K562 (cell line): ENCODE measurements around the gene FBLN2. TPM values are rescaled to one million over a fixed set of nuclear protein-coding genes. Genes with fewer than 3 reads are reported as not detected.

Experiments
- ATAC-seq: fragments of 200-7000 bp; cut with Tn5 transposase; 3 replicates; pipeline ENCODE4 v1.9.1; 2020; ENCODE audit warnings: moderate library complexity
- BruUV-seq: library from RNA; stranded (reverse); fragments of 400-500 nt; replicated peaks from 2 replicates; lab custom pipeline; 2021; lab: Mats Ljungman, UMichigan
- CTCF ChIA-PET: fragments of 300-600 bp; formaldehyde crosslinking; extraction: SDS; loops from one replicate; lab custom pipeline; 2021; ENCODE audit warnings: low intra/inter-chr PET ratio; lab: Yijun Ruan, JAX
- POLR2A ChIA-PET: fragments of 300-600, 350-650 bp; sonication (Branson Sonifier 250); formaldehyde crosslinking; extraction: SDS; loops from one replicate; lab custom pipeline; 2021; ENCODE audit warnings: antibody characterized with exemption, inconsistent platforms; lab: Yijun Ruan, JAX
- DNase-seq, 4 experiments: peaks; one replicate each; pipeline versions ENCODE4 v3.0.0 to v3.0.0-alpha.2; 2011 to 2018; ENCODE audit warnings: low spot score in 3 of 4, mixed read lengths in 3 of 4; ENCODE audit errors: extremely low read depth in 1 of 4
- FAIRE-seq: peaks from 2 replicates; lab custom pipeline; 2011; peaks lifted over from hg19 to GRCh38; lab: Jason Lieb, UNC
- H2AFZ ChIP-seq: 2 replicates; pipeline ENCODE4 v1.6.0; 2011; ENCODE audit warnings: low read depth, low read length, control low read depth, inconsistent platforms
- H3K27ac ChIP-seq: fragments of 200-600 bp; 3 replicates; pipeline ENCODE4 v1.8.0; 2011; ENCODE audit warnings: low read depth, mild to moderate bottlenecking, control low read depth, inconsistent platforms, low read length, moderate library complexity, mixed read lengths; ENCODE audit errors: extremely low read depth
- H3K27me3 ChIP-seq, 2 experiments: fragments of 300-600 bp in 1 of 2; 2 replicates in 1 of 2; 3 replicates in 1 of 2; pipeline versions ENCODE4 v1.6.0 to v1.8.0; 2011; ENCODE audit warnings: inconsistent platforms in 2 of 2, low read length in 2 of 2, mild to moderate bottlenecking in 1 of 2, mixed read lengths in 1 of 2, moderate library complexity in 1 of 2; ENCODE audit not compliant: control insufficient read depth in 2 of 2, insufficient read depth in 2 of 2
- H3K36me3 ChIP-seq: fragments of 300-600 bp; 3 replicates; pipeline ENCODE4 v1.8.0; 2011; ENCODE audit warnings: mild to moderate bottlenecking, low read length, inconsistent platforms; ENCODE audit not compliant: control insufficient read depth, insufficient read depth
- H3K4me1 ChIP-seq, 2 experiments: fragments of 200-600 bp in 1 of 2; replicated peaks in 1 of 2; 2 replicates in 1 of 2; 3 replicates in 1 of 2; pipeline versions ENCODE4 v1.5.1 to v1.8.0; 2011; ENCODE audit warnings: inconsistent platforms in 2 of 2, low read length in 2 of 2, mild to moderate bottlenecking in 1 of 2, mixed read lengths in 1 of 2, moderate library complexity in 1 of 2; ENCODE audit not compliant: control insufficient read depth in 2 of 2, insufficient read depth in 2 of 2
- H3K4me2 ChIP-seq: 2 replicates; pipeline ENCODE4 v1.6.1; 2011; ENCODE audit warnings: low read length, control low read depth, inconsistent platforms, mixed read lengths; ENCODE audit not compliant: insufficient read depth
- H3K4me3 ChIP-seq: fragments of 200-600 bp; sonication (generic), shearing (Covaris generic); 2 replicates; pipeline ENCODE4 v1.5.1; 2016; ENCODE audit warnings: control low read depth, inconsistent platforms
- H3K79me2 ChIP-seq: fragments of 200-600 bp; 3 replicates; pipeline ENCODE4 v1.8.0; 2011; ENCODE audit warnings: low read length, inconsistent platforms; ENCODE audit not compliant: control insufficient read depth, insufficient read depth
- H3K9ac ChIP-seq, 2 experiments: 2 replicates each; pipeline versions ENCODE4 v1.6.0 to v1.6.1; 2011; ENCODE audit warnings: low read depth in 2 of 2, low read length in 2 of 2, control low read depth in 1 of 2, inconsistent platforms in 1 of 2, mild to moderate bottlenecking in 1 of 2, mixed read lengths in 1 of 2; ENCODE audit not compliant: insufficient read depth in 1 of 2
- H3K9me1 ChIP-seq: one replicate; pipeline ENCODE4 v1.6.0; 2011; ENCODE audit warnings: inconsistent platforms, mild to moderate bottlenecking, low read length, moderate library complexity; ENCODE audit not compliant: control insufficient read depth, insufficient read depth
- H3K9me3 ChIP-seq: replicated peaks from 2 replicates; pipeline ENCODE4 v1.5.1; 2011; ENCODE audit warnings: low read depth, low read length, inconsistent platforms; ENCODE audit not compliant: control insufficient read depth, insufficient read depth
- H4K20me1 ChIP-seq: replicated peaks from 2 replicates; pipeline ENCODE4 v1.6.1; 2011; ENCODE audit warnings: low read length, inconsistent platforms, mixed read lengths; ENCODE audit not compliant: control insufficient read depth, insufficient read depth
- CSDE1 ChIP-seq, 2 experiments: fragments of 450-650 bp; IDR thresholded peaks; 2 replicates each; pipeline ENCODE4 v1.6.1; 2016; ENCODE audit warnings: mild to moderate bottlenecking in 1 of 2
- MXI1 ChIP-seq: IDR thresholded peaks from 2 replicates; pipeline ENCODE4 v1.6.1; 2011; ENCODE audit warnings: low read depth, mild to moderate bottlenecking, improper control_type of control experiment, low read length
- ZKSCAN3 ChIP-seq: fragments of 250-450 bp; sonication (Bioruptor Pico); IDR thresholded peaks from 2 replicates; pipeline ENCODE4 v1.4.0; 2020
- ZNF445 ChIP-seq: fragments of 250-450 bp; sonication (Bioruptor Pico); IDR thresholded peaks from 2 replicates; pipeline ENCODE4 v1.4.0; 2020; ENCODE audit warnings: low read depth, mild to moderate bottlenecking, moderate library complexity
- WGBS: fragments of 100-300 bp; shearing (Covaris generic); methylation state at CpG from one replicate; pipeline ENCODE4 v1.1.6; 2016; ENCODE audit warnings: low coverage, mixed read lengths; ENCODE audit not compliant: insufficient coverage; ENCODE audit errors: missing lambda C conversion rate; 5-methylcytosine and 5-hydroxymethylcytosine counted together
- in situ Hi-C: fragments of 300-500 bp; cut with MboI; formaldehyde crosslinking; loops from 4 replicates; pipeline ENCODE4 v1.15.0; 2018; ENCODE audit warnings: inconsistent platforms, mixed read lengths
- intact Hi-C: fragments of 100-400 bp; cut with micrococcal nuclease; formaldehyde crosslinking; loops from 2 replicates; pipeline ENCODE4 v1.14.2; 2022
- polyA plus RNA-seq, 8 experiments: library from polyadenylated mRNA; depleted of rRNA in 4 of 8; stranded (reverse) in 5 of 8; unstranded in 3 of 8; fragments of >200 nt; fragmentation: Nextera tagmentation in 2 of 8; fragmentation: Illumina TruSeq in 1 of 8; extraction: Ambion mirVana in 2 of 8; extraction: Trizol in 1 of 8; gene quantifications; 2 replicates each; pipeline versions ENCODE4 v1.2.1 to v1.2.3, GENCODE V29; 2011 to 2014; ENCODE audit warnings: inconsistent platforms in 1 of 8, missing spikeins in 1 of 8
- total RNA-seq, 7 experiments: library from RNA; depleted of rRNA in 6 of 7; stranded (reverse); fragments of >200 nt in 6 of 7; fragmentation: Illumina TruSeq in 2 of 7; extraction: Trizol in 2 of 7; gene quantifications; 2 replicates each; pipeline versions ENCODE4 v1.2.1 to v1.2.3, GENCODE V29; 2011 to 2021; ENCODE audit warnings: low replicate concordance in 1 of 7
- TF ChIP-seq, protein P1 (sequence below): fragments of 200-800 bp; sonication (Bioruptor generic); IDR thresholded peaks from 2 replicates; pipeline ENCODE4 v1.6.1; 2017; ENCODE audit warnings: missing genetic modification characterization, missing compliant biosample characterization
- TF ChIP-seq, protein P2 (sequence below): sonication (generic); formaldehyde crosslinking; IDR thresholded peaks from 2 replicates; pipeline ENCODE4 v1.8.0; 2022; ENCODE audit warnings: mild to moderate bottlenecking, missing genetic modification reagents
- TF ChIP-seq, protein P3 (sequence below), 2 experiments: fragments of 450-650 bp; formaldehyde crosslinking in 1 of 2; IDR thresholded peaks; 2 replicates each; pipeline versions ENCODE4 v1.4.0 to v1.6.1; 2014 to 2020; ENCODE audit warnings: mild to moderate bottlenecking in 2 of 2, borderline replicate concordance in 1 of 2, low read depth in 1 of 2

FBLN2 gene
- total and polyA plus RNA-seq, 9 of the 15 experiments (the other 6 are each of a cell fraction or from before 2014, with no cell fraction given), result 0.03 to 0.10 (median 0.04) TPM; not detected in 6

- H3K4me2 ChIP-seq, result no peak overlapping the region
- POLR2A ChIA-PET, result interaction anchor here (0.6 kb wide), 1 partner anchor 1230 kb away, joined by 3 read pairs; no protein-coding TSS in a partner anchor
- H2AFZ ChIP-seq, result no peak overlapping the region
- H3K9me1 ChIP-seq, result no peaks in the 10 kb centered on the region
- H3K9ac ChIP-seq, result no peak overlapping the region
- peaks cover 11% of the 10 kb centered on the region; the same call in 1 of the 2 replicates for H4K20me1 ChIP-seq
- no peaks in the 10 kb centered on the region for H3K36me3 ChIP-seq
- H3K4me3 ChIP-seq, result no peak overlapping the region
- 0% methylated on average over 6 of the region's 6 CpGs for WGBS
- H3K9me3 ChIP-seq, result no peaks in the 10 kb centered on the region
- H3K27me3 ChIP-seq, result peaks cover 45 to 63% of the 10 kb centered on the region in 2 experiments
- in situ Hi-C loops (no loop called here), intact Hi-C loops (no loop called here)
- DNase-seq (no peak), FAIRE-seq (no peak), ATAC-seq (no peak)
- no peak overlapping the region for H3K27ac ChIP-seq
- H3K79me2 ChIP-seq, result no peaks in the 10 kb centered on the region
- H3K4me1 ChIP-seq, result no peaks in the 10 kb centered on the region
- BruUV-seq, result no TSS peak
- CTCF ChIA-PET, result no interaction called here
- TF ChIP-seq ZKSCAN3 (no peak), ZNF445 (no peak), MXI1 (no peak), CSDE1 (IDR thresholded peaks at IDR 0.05) (no peak)
- TF ChIP-seq, protein P1, sequence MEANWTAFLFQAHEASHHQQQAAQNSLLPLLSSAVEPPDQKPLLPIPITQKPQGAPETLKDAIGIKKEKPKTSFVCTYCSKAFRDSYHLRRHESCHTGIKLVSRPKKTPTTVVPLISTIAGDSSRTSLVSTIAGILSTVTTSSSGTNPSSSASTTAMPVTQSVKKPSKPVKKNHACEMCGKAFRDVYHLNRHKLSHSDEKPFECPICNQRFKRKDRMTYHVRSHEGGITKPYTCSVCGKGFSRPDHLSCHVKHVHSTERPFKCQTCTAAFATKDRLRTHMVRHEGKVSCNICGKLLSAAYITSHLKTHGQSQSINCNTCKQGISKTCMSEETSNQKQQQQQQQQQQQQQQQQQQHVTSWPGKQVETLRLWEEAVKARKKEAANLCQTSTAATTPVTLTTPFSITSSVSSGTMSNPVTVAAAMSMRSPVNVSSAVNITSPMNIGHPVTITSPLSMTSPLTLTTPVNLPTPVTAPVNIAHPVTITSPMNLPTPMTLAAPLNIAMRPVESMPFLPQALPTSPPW (CRISPR knock-in tag), result no peak
- TF ChIP-seq, protein P2, sequence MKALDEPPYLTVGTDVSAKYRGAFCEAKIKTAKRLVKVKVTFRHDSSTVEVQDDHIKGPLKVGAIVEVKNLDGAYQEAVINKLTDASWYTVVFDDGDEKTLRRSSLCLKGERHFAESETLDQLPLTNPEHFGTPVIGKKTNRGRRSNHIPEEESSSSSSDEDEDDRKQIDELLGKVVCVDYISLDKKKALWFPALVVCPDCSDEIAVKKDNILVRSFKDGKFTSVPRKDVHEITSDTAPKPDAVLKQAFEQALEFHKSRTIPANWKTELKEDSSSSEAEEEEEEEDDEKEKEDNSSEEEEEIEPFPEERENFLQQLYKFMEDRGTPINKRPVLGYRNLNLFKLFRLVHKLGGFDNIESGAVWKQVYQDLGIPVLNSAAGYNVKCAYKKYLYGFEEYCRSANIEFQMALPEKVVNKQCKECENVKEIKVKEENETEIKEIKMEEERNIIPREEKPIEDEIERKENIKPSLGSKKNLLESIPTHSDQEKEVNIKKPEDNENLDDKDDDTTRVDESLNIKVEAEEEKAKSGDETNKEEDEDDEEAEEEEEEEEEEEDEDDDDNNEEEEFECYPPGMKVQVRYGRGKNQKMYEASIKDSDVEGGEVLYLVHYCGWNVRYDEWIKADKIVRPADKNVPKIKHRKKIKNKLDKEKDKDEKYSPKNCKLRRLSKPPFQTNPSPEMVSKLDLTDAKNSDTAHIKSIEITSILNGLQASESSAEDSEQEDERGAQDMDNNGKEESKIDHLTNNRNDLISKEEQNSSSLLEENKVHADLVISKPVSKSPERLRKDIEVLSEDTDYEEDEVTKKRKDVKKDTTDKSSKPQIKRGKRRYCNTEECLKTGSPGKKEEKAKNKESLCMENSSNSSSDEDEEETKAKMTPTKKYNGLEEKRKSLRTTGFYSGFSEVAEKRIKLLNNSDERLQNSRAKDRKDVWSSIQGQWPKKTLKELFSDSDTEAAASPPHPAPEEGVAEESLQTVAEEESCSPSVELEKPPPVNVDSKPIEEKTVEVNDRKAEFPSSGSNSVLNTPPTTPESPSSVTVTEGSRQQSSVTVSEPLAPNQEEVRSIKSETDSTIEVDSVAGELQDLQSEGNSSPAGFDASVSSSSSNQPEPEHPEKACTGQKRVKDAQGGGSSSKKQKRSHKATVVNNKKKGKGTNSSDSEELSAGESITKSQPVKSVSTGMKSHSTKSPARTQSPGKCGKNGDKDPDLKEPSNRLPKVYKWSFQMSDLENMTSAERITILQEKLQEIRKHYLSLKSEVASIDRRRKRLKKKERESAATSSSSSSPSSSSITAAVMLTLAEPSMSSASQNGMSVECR, result no peak
- TF ChIP-seq, protein P3, sequence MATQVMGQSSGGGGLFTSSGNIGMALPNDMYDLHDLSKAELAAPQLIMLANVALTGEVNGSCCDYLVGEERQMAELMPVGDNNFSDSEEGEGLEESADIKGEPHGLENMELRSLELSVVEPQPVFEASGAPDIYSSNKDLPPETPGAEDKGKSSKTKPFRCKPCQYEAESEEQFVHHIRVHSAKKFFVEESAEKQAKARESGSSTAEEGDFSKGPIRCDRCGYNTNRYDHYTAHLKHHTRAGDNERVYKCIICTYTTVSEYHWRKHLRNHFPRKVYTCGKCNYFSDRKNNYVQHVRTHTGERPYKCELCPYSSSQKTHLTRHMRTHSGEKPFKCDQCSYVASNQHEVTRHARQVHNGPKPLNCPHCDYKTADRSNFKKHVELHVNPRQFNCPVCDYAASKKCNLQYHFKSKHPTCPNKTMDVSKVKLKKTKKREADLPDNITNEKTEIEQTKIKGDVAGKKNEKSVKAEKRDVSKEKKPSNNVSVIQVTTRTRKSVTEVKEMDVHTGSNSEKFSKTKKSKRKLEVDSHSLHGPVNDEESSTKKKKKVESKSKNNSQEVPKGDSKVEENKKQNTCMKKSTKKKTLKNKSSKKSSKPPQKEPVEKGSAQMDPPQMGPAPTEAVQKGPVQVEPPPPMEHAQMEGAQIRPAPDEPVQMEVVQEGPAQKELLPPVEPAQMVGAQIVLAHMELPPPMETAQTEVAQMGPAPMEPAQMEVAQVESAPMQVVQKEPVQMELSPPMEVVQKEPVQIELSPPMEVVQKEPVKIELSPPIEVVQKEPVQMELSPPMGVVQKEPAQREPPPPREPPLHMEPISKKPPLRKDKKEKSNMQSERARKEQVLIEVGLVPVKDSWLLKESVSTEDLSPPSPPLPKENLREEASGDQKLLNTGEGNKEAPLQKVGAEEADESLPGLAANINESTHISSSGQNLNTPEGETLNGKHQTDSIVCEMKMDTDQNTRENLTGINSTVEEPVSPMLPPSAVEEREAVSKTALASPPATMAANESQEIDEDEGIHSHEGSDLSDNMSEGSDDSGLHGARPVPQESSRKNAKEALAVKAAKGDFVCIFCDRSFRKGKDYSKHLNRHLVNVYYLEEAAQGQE (IDR thresholded peaks at IDR 0.05; ENCODE audit: borderline replicate concordance), result no peak
- TF ChIP-seq, protein P3 (CRISPR knock-in tag; IDR thresholded peaks at IDR 0.05; ENCODE audit: low read depth), result no peak
Measured at GRCh38 chr3:13605555-13605954, 56.6 kb downstream of the FBLN2 start.
